Panc1 (cell line): ENCODE data around the gene BATF3. TPM values are rescaled to one million over a fixed set of nuclear protein-coding genes. Genes with fewer than 3 reads are reported as not detected.

Experiments used
- total RNA-seq: library from RNA; stranded (reverse); gene quantifications from one replicate; pipeline ENCODE4 v1.2.1, GENCODE V29; 2021; ENCODE audit not compliant: unreplicated experiment

BATF3 gene
- total RNA-seq, 1 experiment from 2014 or later = 2.4 TPM

Other genes starting within 250 kb of the BATF3 start
- 13.3 TPM for gene ATF3, start 91.1 kb downstream of the BATF3 start, total RNA-seq
- gene NSL1, start 91.9 kb upstream of the BATF3 start, total RNA-seq = 21.8 TPM
- gene TATDN3, start 92.1 kb upstream of the BATF3 start, total RNA-seq = 9.5 TPM
- gene SPATA45, start 147.8 kb upstream of the BATF3 start, total RNA-seq = not detected
- 21.4 TPM for gene FLVCR1, start 158.4 kb upstream of the BATF3 start, total RNA-seq